Measurements from ENCODE around the gene CTH.
"Not testable (repeated sequence)": the region's sequence is repeated elsewhere in the genome, so short reads cannot be mapped to it uniquely, and the experiment has no call there.

The CTH gene

DNA sequence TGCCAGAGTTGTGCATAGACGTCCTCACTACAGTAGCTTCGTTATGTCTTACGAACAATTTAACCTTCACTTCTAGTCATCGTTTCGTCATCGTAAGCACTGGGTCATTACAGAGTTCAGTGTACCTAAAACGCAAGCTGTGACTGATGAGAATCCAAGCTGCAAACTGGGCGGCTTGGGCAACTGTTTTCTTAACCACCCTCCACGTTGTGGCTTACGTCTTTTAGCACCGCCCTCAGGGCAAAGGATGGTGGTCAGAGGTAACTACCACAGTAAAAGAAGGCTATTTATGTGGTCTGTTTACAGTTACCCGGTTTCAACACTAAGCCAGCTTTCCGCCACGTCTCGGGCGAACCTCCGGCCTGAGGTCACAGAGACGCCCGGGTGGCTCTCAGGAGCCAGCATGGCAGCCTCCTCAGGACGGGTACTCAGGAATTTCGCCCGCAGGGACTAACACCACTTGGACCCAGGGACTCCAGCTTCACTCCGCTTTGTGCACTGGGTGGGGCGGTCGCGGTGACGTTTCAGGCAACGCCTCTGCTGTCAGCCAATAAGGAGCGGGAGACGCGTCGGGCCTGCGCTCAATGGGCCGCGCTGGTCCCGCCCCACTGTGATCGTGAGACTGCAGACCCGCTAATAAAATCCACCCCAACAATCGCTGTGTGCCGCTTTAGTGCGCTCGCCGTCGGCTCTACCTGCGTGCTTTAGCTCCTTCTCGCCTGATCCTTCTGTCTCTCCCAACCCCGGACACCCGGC, at the start of gene CTH:
Gene CTH, plus strand, starts transcription at position 665 of the 756 bp plus-strand sequence. CDS start 148 bp downstream, outside the sequence.
- peak; percentile 83 to 84 for DNase-seq (ENCODE audit: low read depth in 2 of 2)

- no peak for DNase-seq (ENCODE audit: low read depth in 2 of 2)
These were observed 49.2 kb upstream of the CTH start for GRCh38 chr1:70361727-70362398.

DNA sequence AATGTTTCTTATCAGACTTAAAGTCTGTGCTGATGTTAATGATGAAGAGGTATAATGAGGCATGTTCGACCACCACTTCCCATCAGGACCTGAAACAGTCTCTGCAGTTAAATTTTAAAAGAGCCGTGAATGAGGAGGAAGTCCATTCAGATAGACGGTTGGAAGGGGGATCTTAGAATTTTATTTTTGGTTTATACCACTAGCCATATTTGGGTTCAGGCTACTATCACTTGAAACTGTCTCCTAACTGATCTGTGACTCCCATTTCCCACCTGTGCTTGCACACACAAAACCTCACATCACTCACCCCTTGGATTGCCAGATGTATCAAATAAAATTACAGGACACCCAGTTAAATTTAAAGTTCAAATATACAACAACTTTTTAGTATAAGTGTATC, 46.6 kb upstream of the CTH start:
- DNase-seq (ENCODE audit: low read depth in 2 of 2) = no peak

GRCh38 chr1:70366425-70366952, 44.6 kb upstream of the CTH start:
- DNase-seq (ENCODE audit: low read depth in 2 of 2) = not testable (repeated sequence)

- DNase-seq (ENCODE audit: low read depth in 2 of 2) = not testable (repeated sequence)
These were observed 44.1 kb upstream of the CTH start for GRCh38 chr1:70366997-70367396.

DNA sequence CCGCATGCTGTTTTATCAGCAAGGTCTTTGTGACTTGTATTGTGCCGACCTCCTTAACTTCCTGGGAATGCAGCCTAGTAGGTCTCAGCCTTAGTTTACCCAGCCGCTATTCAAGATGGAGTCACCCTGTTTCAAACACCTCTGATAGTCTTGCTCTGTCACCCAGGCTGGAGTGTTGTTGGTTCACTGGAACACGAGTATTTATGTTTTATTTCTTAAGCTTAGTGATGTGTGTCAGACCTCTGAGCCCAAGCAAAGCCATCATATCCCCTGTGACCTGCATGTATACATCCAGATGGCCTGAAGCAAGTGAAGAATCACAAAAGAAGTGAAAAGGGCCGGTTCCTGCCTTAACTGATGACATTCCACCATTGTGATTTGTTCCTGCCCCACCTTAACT, 43.7 kb upstream of the CTH start:
- DNase-seq (ENCODE audit: low read depth in 2 of 2) = not testable (repeated sequence)

DNA sequence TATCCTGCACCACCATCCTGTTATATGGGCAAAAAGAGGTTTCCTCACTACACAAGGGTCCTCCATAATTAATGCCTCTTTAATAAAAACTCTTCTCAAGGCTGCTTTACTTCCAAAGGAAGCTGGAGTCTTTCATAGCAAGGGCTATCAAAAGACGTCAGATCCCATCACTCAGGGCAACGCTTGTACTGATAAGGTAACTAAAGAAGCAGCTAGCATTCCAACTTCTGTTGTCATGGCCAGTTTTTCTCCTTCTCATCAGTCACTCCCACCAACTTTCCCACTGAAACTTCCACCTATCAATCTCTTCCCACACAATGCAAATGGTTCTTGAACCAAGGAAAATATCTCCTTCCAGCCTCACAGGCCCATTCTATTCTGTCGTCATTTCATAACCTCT, 39.5 kb upstream of the CTH start:
- DNase-seq (ENCODE audit: low read depth in 2 of 2) = not testable (repeated sequence)

DNA sequence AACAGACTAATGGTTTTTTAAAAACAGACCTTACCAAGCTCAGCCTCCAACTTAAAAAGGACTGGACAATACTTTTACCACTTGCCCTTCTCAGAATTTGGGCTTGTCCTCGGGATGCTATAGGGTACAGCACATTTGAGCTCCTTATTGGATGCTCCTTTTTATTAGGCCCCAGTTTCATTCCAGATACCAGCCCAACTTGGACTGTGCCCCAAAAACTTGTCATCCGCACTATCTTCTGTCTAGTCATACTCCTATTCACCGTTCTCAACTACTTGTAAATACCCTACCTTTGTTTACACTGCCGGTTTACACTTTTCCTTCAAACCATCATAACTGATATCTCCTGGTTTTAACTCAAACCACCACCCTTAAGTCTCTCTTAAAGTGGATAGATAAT, 38.6 kb upstream of the CTH start:
- DNase-seq (ENCODE audit: low read depth in 2 of 2) = no peak

DNA sequence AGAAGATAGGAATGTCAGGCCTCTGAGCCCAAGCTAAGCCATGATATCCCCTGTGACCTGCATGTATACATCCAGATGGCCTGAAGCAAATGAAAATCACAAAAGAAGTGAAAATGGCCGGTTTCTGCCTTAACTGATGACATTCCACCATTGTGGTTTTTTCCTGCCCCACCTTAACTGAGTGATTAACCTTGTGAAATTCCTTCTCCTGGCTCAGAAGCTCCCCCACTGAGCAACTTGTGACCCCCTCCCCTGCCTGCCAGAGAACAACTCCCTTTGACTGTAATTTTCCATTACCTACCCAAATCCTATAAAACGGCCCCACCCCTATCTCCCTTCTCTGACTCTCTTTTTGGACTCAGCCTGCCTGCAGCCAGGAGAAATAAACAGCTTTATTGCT, 37.5 kb upstream of the CTH start:
- not testable (repeated sequence) for DNase-seq (ENCODE audit: low read depth in 2 of 2)

DNA sequence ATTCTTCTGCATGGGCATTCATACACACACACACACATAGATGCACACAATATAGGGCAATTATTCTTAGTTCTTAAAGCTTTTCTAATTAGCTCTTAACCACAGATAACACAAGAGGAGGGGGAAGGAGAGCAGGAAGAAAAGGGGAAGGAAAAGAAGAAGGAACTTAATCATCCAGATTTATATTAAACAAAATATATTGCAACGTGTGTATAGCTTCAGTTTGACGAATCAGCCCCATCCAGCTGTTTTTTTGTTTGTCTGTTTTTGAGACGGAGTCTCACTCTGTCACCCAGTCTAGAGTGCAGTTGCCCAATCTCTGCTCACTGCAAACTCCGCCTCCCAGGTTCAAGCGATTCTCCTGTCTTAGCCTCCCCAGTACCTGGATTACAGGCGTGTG, 34.9 kb upstream of the CTH start:
- DNase-seq (ENCODE audit: low read depth in 2 of 2) = no peak

- DNase-seq (ENCODE audit: low read depth in 2 of 2) = no peak
These were observed 28.4 kb upstream of the CTH start for GRCh38 chr1:70382682-70383081.

DNA sequence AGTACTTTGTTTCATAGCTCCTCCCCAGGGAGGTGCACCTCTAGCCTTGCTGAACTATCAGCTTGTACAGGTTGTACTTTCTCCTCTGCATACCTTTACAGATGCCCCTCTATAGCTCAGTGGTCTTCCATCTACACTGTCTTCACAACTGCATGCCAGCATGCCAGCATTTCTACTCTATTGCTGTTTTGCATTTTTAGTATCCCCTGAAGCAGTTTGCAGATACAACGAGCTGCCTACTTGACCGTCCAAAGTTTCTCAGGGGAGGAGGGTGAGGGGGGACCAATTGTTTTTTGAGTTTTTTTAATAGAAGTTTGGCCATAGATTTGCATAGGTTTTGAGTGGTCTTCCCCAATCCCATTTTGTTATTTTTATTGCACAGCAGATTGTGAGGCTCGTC, 27.6 kb upstream of the CTH start:
- no peak for DNase-seq (ENCODE audit: low read depth in 2 of 2)

- no peak for DNase-seq (ENCODE audit: low read depth in 2 of 2)
These were observed 26.5 kb upstream of the CTH start for GRCh38 chr1:70384542-70384941.

GRCh38 chr1:70385477-70385876, 25.6 kb upstream of the CTH start:
- DNase-seq (ENCODE audit: low read depth in 2 of 2) = no peak

DNA sequence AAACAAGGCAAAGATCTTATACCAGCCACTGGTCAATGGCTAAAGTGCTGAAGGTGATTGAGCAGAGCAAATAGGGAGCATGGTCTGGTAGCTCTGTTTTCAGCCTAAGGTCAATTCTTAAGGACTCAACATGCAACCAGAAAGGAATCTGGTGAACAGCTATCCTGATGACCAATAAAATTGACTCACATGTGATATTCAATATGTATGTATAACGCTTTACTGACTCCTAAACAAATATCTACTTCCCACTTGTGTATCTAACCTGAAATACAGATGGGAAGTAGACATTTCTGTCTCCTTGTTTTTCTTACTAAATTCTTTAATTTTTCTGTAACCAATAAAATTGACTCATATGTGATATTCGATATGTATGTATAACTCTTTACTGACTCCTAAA, 24.9 kb upstream of the CTH start:
- DNase-seq (ENCODE audit: low read depth in 2 of 2) = no peak

- DNase-seq (ENCODE audit: low read depth in 2 of 2) = no peak
These were observed 23.6 kb upstream of the CTH start for GRCh38 chr1:70387507-70387906.

DNA sequence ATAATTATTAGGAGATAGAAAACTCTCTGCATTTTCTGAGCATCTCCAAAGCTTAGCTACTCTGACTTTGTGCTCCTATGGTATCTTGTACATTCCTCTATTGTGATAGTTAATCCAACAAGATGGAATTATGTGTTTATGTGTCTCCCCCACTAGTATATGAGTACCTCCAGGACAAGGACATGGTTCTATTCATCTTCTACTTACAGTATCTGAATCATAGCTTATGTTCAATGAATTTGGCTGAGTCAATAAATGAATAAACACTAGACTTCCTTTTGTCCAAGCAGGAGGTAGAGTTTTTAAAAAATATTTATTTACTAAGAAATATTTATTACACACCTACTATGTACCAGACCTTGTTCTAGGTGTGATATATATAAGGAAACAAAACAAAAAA, 18.4 kb upstream of the CTH start:
- DNase-seq (ENCODE audit: low read depth in 2 of 2) = no peak

DNA sequence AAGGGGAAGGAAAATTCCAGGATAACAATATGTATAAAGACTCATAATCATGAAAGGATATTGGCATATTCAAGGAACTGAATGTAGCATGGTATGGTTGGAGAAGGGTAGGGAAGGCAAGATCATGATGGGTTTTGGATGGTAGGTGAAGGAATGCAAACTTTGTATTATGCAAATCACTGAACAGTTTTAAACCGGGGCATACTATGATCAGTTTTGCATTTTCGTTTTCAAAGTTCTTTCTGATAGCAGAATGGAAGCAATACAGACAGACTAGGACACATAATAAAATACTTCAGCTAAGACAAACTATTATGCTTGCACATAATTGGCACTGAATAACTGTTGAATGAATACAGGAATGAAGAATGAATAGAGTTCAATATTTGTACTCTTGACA, 14.5 kb upstream of the CTH start:
- DNase-seq (ENCODE audit: low read depth in 2 of 2) = no peak

DNA sequence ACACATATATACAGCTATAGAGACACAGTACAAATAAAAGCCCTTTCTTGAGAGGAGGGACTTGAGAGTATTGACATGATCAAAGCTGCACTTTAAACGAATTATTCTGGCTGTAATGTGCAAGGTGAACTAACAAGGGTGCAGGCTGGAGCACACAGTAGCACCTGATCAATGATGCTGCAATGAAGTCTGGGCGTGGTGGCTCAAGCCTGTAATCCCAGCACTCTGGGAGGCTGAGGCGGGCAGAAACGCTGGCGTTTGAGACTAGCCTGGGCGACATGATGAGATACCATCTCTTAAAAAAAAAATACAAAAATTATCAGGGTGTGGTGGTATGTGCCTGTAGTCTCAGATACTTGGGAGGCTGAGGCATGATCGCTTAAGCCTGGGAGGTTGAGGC, 14.1 kb upstream of the CTH start:
- DNase-seq (ENCODE audit: low read depth in 2 of 2) = no peak

GRCh38 chr1:70400335-70400734, 10.7 kb upstream of the CTH start:
- DNase-seq (ENCODE audit: low read depth in 2 of 2) = no peak

DNA sequence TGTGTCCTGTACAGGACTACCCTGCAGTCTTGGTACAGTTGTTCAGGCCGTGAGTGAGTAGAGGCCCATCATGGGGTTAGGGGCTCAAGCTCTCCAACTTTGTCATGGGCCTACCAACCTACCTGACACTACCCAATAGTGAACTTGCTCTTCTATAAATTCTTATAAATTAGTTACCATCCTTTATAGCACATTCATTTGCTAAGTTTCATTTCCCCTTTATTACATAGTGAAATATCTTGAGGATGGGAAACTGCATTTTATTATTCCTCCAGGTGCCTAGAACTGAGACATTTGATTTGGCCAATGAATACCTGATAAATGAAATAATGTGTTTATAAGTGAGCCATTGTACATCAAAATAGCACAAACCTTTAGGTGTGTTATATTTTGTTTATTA, 9.1 kb upstream of the CTH start:
- no peak for DNase-seq (ENCODE audit: low read depth in 2 of 2)

DNA sequence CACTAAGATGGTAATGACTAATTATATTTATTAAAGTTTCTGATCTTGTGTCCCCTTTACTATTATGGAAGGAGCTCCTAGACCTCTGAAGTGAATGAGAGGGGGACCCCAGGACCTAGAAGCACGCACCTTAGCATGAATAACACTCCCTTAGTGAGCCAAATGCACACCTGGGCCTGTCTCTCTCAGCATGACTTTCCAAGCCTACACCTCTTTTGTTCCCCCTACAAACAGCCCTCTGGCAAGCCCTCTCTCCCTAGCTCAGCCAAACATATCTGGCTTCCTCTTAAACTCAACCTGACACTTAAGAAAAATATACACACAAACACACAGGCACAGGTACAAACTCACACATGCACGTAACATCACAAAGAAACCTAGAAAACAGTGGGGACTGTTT, 7.3 kb upstream of the CTH start:
- no peak for DNase-seq (ENCODE audit: low read depth in 2 of 2)

DNA sequence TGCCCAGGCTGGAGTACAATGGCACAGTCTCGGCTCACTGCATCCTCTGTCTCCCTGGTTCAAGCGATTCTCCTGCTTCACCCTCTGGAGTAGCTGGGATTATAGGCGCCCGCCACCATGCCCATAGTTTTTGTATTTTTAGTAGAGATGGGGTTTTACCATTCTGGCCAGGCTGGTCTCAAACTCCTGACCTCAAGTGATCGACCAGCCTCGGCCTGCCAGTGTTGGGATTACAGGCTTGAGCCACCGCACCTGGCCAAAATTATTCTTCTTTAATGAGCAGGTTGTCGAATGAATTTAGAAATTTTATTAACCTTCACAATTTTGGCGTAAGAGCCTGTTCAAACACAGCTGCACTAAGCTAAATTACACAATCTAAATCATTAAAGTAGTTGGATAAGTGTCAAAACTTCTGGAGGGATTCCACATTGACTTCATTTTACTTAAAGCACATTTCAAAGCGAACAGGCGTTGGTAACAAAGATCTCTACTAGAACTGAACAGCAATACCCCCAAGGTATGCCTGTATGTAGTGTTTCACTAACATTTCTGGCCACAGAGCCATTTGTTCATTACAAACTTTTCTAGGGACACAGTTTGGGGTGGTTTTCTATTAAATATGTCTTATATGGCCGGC, 5.2 kb upstream of the CTH start:
- no peak for DNase-seq (ENCODE audit: low read depth in 2 of 2)
